SK-N-SH treated with all-trans-retinoic acid at 6 μM for 48 hours (cell line): ENCODE data around the gene CSF2.

Source experiments
- ATAC-seq: fragments of 200-7000 bp; cut with Tn5 transposase; 3 replicates; pipeline ENCODE4 v1.9.1; 2020; ENCODE audit warnings: mild to moderate bottlenecking, moderate library complexity
- ARNTL ChIP-seq: fragments of 450-650 bp; formaldehyde crosslinking; IDR thresholded peaks from 2 replicates; pipeline ENCODE4 v1.5.0; 2020; ENCODE audit warnings: low read depth, mild to moderate bottlenecking, moderate library complexity, borderline replicate concordance
- BACH2 ChIP-seq: fragments of 250-450 bp; sonication (Bioruptor Pico); IDR thresholded peaks from 2 replicates; pipeline ENCODE4 v1.9.0; 2021; ENCODE audit warnings: mild to moderate bottlenecking, borderline replicate concordance
- CREB5 ChIP-seq: fragments of 250-450 bp; sonication (Bioruptor Pico); IDR thresholded peaks from 2 replicates; pipeline ENCODE4 v1.5.1; 2020; ENCODE audit warnings: low read depth, mild to moderate bottlenecking, moderate library complexity
- CSDC2 ChIP-seq: fragments of 250-450 bp; sonication (Bioruptor Pico); IDR thresholded peaks from 2 replicates; pipeline ENCODE4 v1.5.0; 2020; ENCODE audit warnings: mild to moderate bottlenecking, moderate library complexity
- CSRNP3 ChIP-seq: fragments of 250-450 bp; sonication (Bioruptor Pico); IDR thresholded peaks from 2 replicates; pipeline ENCODE4 v1.5.1; 2021; ENCODE audit warnings: mild to moderate bottlenecking, moderate library complexity
- ESRRG ChIP-seq: fragments of 250-450 bp; sonication (Bioruptor Pico); IDR thresholded peaks from 2 replicates; pipeline ENCODE4 v1.6.1; 2021; ENCODE audit warnings: mild to moderate bottlenecking
- GLIS3 ChIP-seq: fragments of 250-450 bp; sonication (Bioruptor Pico); IDR thresholded peaks from 2 replicates; pipeline ENCODE4 v1.5.0; 2020; ENCODE audit warnings: mild to moderate bottlenecking, moderate library complexity
- ISL1 ChIP-seq: fragments of 250-450 bp; sonication (Bioruptor Pico); IDR thresholded peaks from 2 replicates; pipeline ENCODE4 v2.1.2; 2022; ENCODE audit warnings: mild to moderate bottlenecking, moderate library complexity
- PPARA ChIP-seq: fragments of 250-450 bp; sonication (Bioruptor Pico); IDR thresholded peaks from 2 replicates; pipeline ENCODE4 v1.5.0; 2020; ENCODE audit warnings: mild to moderate bottlenecking, borderline replicate concordance
- RARB ChIP-seq: fragments of 250-450 bp; sonication (Bioruptor Pico); IDR thresholded peaks from 2 replicates; pipeline ENCODE4 v1.8.0; 2021; ENCODE audit warnings: mild to moderate bottlenecking, moderate library complexity
- SNAI2 ChIP-seq: fragments of 250-450 bp; sonication (Bioruptor Pico); IDR thresholded peaks from 2 replicates; pipeline ENCODE4 v1.5.0; 2020; ENCODE audit warnings: mild to moderate bottlenecking, moderate library complexity
- TCF4 ChIP-seq: fragments of 250-450 bp; sonication (Bioruptor Pico); IDR thresholded peaks from 2 replicates; pipeline ENCODE4 v1.8.0; 2021; ENCODE audit warnings: mild to moderate bottlenecking, moderate library complexity, borderline replicate concordance
- TOX ChIP-seq: fragments of 250-450 bp; sonication (Bioruptor Pico); IDR thresholded peaks from 2 replicates; pipeline ENCODE4 v1.8.0; 2021; ENCODE audit warnings: mild to moderate bottlenecking, moderate library complexity, borderline replicate concordance
- TSHZ2 ChIP-seq: fragments of 250-450 bp; sonication (Bioruptor Pico); IDR thresholded peaks from 2 replicates; pipeline ENCODE4 v1.5.0; 2020; ENCODE audit warnings: mild to moderate bottlenecking, moderate library complexity
- ZC3H10 ChIP-seq: fragments of 250-450 bp; sonication (Bioruptor Pico); IDR thresholded peaks from 2 replicates; pipeline ENCODE4 v1.5.1; 2021; ENCODE audit warnings: mild to moderate bottlenecking, moderate library complexity
- ZFP3 ChIP-seq: fragments of 250-450 bp; sonication (Bioruptor Pico); IDR thresholded peaks from 2 replicates; pipeline ENCODE4 v1.5.0; 2020; ENCODE audit warnings: mild to moderate bottlenecking, moderate library complexity
- ZFP30 ChIP-seq: fragments of 450-650 bp; formaldehyde crosslinking; IDR thresholded peaks from 2 replicates; pipeline ENCODE4 v1.5.0; 2022; ENCODE audit warnings: mild to moderate bottlenecking, moderate library complexity
- ZNF70 ChIP-seq: fragments of 450-650 bp; formaldehyde crosslinking; IDR thresholded peaks from 2 replicates; pipeline ENCODE4 v1.5.0; 2020; ENCODE audit warnings: mild to moderate bottlenecking, moderate library complexity
- ZNF8 ChIP-seq: fragments of 450-650 bp; formaldehyde crosslinking; IDR thresholded peaks from 2 replicates; pipeline ENCODE4 v1.5.0; 2020; ENCODE audit warnings: mild to moderate bottlenecking, moderate library complexity
- TF ChIP-seq, protein P1 (sequence below): fragments of 250-450 bp; sonication (Bioruptor Pico); IDR thresholded peaks from 2 replicates; pipeline ENCODE4 v1.8.0; 2020; ENCODE audit warnings: mild to moderate bottlenecking, moderate library complexity, borderline replicate concordance

Gene CSF2

GRCh38 chr5:132087176-132087575, 13.6 kb downstream of the CSF2 start:
- TF ChIP-seq ZFP3 (CRISPR knock-in tag) (no peak), SNAI2 (no peak), BACH2 (no peak), GLIS3 (no peak), ARNTL (CRISPR knock-in tag) (no peak), ZNF8 (CRISPR knock-in tag) (no peak), ESRRG (CRISPR knock-in tag) (no peak), ZC3H10 (CRISPR knock-in tag) (no peak), ZNF70 (CRISPR knock-in tag) (no peak), TOX (CRISPR knock-in tag) (no peak), TCF4 (no peak), CSDC2 (CRISPR knock-in tag) (no peak)
- TF ChIP-seq, protein P1, sequence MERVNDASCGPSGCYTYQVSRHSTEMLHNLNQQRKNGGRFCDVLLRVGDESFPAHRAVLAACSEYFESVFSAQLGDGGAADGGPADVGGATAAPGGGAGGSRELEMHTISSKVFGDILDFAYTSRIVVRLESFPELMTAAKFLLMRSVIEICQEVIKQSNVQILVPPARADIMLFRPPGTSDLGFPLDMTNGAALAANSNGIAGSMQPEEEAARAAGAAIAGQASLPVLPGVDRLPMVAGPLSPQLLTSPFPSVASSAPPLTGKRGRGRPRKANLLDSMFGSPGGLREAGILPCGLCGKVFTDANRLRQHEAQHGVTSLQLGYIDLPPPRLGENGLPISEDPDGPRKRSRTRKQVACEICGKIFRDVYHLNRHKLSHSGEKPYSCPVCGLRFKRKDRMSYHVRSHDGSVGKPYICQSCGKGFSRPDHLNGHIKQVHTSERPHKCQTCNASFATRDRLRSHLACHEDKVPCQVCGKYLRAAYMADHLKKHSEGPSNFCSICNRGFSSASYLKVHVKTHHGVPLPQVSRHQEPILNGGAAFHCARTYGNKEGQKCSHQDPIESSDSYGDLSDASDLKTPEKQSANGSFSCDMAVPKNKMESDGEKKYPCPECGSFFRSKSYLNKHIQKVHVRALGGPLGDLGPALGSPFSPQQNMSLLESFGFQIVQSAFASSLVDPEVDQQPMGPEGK, result no peak
- ATAC-seq, result no peak

GRCh38 chr5:132087661-132088060, 14.1 kb downstream of the CSF2 start:
- TF ChIP-seq ZNF70 (CRISPR knock-in tag) (no peak), ZC3H10 (CRISPR knock-in tag) (no peak), ZFP30 (CRISPR knock-in tag) (no peak), RARB (no peak), ARNTL (CRISPR knock-in tag) (no peak), TCF4 (no peak), SNAI2 (no peak), CSRNP3 (CRISPR knock-in tag) (no peak), TSHZ2 (CRISPR knock-in tag) (no peak), CSDC2 (CRISPR knock-in tag) (no peak), ISL1 (CRISPR knock-in tag) (no peak), CREB5 (no peak), TOX (CRISPR knock-in tag) (no peak), ZFP3 (CRISPR knock-in tag) (no peak)

GRCh38 chr5:132089363-132089762, 15.8 kb downstream of the CSF2 start:
- ATAC-seq, result no peak
- TF ChIP-seq CSDC2 (CRISPR knock-in tag) (no peak), CREB5 (no peak), TOX (CRISPR knock-in tag) (no peak), CSRNP3 (CRISPR knock-in tag) (no peak), SNAI2 (no peak), GLIS3 (no peak), TSHZ2 (CRISPR knock-in tag) (no peak), PPARA (no peak), ZFP30 (CRISPR knock-in tag) (no peak), ZNF70 (CRISPR knock-in tag) (no peak)

More at GRCh38 chr5:132087661-132088060, 14.1 kb downstream of the CSF2 start:
- no peak for ATAC-seq
